HCT116 (cell line): ENCODE measurements around the gene PRKN.

Experiments used
- EZH2 ChIP-seq: fragments of 200-600 bp; sonication (generic); IDR thresholded peaks from 2 replicates; pipeline ENCODE4 v1.6.1; 2017; ENCODE audit warnings: antibody characterized with exemption, mixed run types
- FOSL1 ChIP-seq: IDR thresholded peaks from 2 replicates; pipeline ENCODE4 v1.6.1; 2012; ENCODE audit warnings: low read depth
- JUND ChIP-seq: IDR thresholded peaks from 2 replicates; pipeline ENCODE4 v1.6.1; 2012
- MAX ChIP-seq: IDR thresholded peaks from 2 replicates; pipeline ENCODE4 v1.6.1; 2012
- POLR2A ChIP-seq: IDR thresholded peaks from 2 replicates; pipeline ENCODE4 v1.7.0; 2011; ENCODE audit warnings: borderline replicate concordance; ENCODE audit not compliant: insufficient read depth, insufficient read length; ENCODE audit errors: extremely low read depth
- POLR2AphosphoS5 ChIP-seq: IDR thresholded peaks from 2 replicates; pipeline ENCODE4 v1.6.1; 2011; ENCODE audit warnings: mild to moderate bottlenecking, low read depth, low read length, moderate library complexity
- RAD21 ChIP-seq: IDR thresholded peaks from 2 replicates; pipeline ENCODE4 v1.6.1; 2012; ENCODE audit warnings: low read depth, mild to moderate bottlenecking
- TCF7L2 ChIP-seq: IDR thresholded peaks from 2 replicates; pipeline ENCODE4 v1.7.0; 2011; ENCODE audit warnings: borderline replicate concordance, inconsistent platforms; ENCODE audit not compliant: insufficient read depth, insufficient read length; ENCODE audit errors: extremely low read depth
- YY1 ChIP-seq: IDR thresholded peaks from 2 replicates; pipeline ENCODE4 v1.6.1; 2011; ENCODE audit warnings: low read length, low read depth, moderate library complexity, mild to moderate bottlenecking; ENCODE audit not compliant: insufficient replicate concordance; ENCODE audit errors: extremely low read depth
- ZFX ChIP-seq: fragments of 450-650 bp; IDR thresholded peaks from 2 replicates; pipeline ENCODE4 v1.6.1; 2017
- TF ChIP-seq, protein P1 (sequence below), 3 experiments: fragments of 200-600 bp in 1 of 3; sonication (generic) in 1 of 3; IDR thresholded peaks in 2 of 3; conservative IDR thresholded peaks in 1 of 3; 2 replicates each; pipeline ENCODE4 v1.5.1; 2012 to 2017; ENCODE audit warnings: low read depth in 2 of 3, low read length in 2 of 3, antibody characterized with exemption in 1 of 3, borderline replicate concordance in 1 of 3, control low read depth in 1 of 3, mild to moderate bottlenecking in 1 of 3, mixed read lengths in 1 of 3, mixed run types in 1 of 3, moderate library complexity in 1 of 3; ENCODE audit not compliant: insufficient read depth in 1 of 3
- TF ChIP-seq, protein P2 (sequence below): IDR thresholded peaks from 2 replicates; pipeline ENCODE4 v1.6.1; 2011; ENCODE audit warnings: mild to moderate bottlenecking, low read length, moderate library complexity; ENCODE audit not compliant: insufficient replicate concordance; ENCODE audit errors: extremely low read depth

DNA sequence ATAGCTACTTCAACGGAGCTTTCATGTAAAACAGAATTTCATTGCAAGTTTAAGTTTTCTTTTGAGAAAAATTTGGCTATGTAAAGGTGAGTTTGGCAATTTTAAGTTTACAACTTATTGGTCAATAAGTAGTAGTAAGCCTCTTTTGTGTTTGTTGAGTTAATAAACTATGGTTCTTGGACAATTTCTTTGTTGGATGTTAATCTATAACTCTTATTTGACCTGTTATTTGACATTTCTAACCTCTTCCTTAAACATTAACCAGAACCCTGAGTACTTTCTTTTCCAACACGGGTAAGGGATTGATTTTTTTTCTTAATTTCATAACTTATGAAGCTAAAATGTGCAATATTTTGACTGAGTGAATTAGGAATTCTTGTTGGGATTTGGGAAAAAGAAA is 354.4 kb downstream of the PRKN start:
- TF ChIP-seq POLR2A (no peak), RAD21 (no peak), YY1 (no peak), FOSL1 (no peak), TCF7L2 (no peak), EZH2 (no peak), MAX (no peak), ZFX (no peak), JUND (no peak), POLR2AphosphoS5 (no peak)
- TF ChIP-seq, protein P1, sequence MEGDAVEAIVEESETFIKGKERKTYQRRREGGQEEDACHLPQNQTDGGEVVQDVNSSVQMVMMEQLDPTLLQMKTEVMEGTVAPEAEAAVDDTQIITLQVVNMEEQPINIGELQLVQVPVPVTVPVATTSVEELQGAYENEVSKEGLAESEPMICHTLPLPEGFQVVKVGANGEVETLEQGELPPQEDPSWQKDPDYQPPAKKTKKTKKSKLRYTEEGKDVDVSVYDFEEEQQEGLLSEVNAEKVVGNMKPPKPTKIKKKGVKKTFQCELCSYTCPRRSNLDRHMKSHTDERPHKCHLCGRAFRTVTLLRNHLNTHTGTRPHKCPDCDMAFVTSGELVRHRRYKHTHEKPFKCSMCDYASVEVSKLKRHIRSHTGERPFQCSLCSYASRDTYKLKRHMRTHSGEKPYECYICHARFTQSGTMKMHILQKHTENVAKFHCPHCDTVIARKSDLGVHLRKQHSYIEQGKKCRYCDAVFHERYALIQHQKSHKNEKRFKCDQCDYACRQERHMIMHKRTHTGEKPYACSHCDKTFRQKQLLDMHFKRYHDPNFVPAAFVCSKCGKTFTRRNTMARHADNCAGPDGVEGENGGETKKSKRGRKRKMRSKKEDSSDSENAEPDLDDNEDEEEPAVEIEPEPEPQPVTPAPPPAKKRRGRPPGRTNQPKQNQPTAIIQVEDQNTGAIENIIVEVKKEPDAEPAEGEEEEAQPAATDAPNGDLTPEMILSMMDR (IDR thresholded peaks at IDR 0.05 in 2 of 3, conservative IDR thresholded peaks at IDR 0.05 in 1 of 3; ENCODE audit: borderline replicate concordance in 1 of 3, insufficient read depth in 1 of 3, low read depth in 2 of 3, low read length in 2 of 3) = no peak
- TF ChIP-seq, protein P2, sequence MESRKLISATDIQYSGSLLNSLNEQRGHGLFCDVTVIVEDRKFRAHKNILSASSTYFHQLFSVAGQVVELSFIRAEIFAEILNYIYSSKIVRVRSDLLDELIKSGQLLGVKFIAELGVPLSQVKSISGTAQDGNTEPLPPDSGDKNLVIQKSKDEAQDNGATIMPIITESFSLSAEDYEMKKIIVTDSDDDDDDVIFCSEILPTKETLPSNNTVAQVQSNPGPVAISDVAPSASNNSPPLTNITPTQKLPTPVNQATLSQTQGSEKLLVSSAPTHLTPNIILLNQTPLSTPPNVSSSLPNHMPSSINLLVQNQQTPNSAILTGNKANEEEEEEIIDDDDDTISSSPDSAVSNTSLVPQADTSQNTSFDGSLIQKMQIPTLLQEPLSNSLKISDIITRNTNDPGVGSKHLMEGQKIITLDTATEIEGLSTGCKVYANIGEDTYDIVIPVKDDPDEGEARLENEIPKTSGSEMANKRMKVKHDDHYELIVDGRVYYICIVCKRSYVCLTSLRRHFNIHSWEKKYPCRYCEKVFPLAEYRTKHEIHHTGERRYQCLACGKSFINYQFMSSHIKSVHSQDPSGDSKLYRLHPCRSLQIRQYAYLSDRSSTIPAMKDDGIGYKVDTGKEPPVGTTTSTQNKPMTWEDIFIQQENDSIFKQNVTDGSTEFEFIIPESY = no peak
